GM12878 (cell line): ENCODE data around the gene CHPF2.

Experiments
- CEBPB ChIP-seq, 2 experiments: fragments of 150-350 bp in 1 of 2; IDR thresholded peaks; 2 replicates each; pipeline ENCODE4 v1.6.1; 2012 to 2014; ENCODE audit warnings: low read depth in 2 of 2, low read length in 2 of 2, borderline replicate concordance in 1 of 2, inconsistent platforms in 1 of 2
- E2F4 ChIP-seq: IDR thresholded peaks from 2 replicates; pipeline ENCODE4 v1.6.1; 2012; ENCODE audit warnings: low read depth, low read length, improper control_type of control experiment
- EP300 ChIP-seq, 2 experiments: fragments of 150-350 bp in 1 of 2; IDR thresholded peaks; 2 replicates each; pipeline ENCODE4 v1.6.1; 2011 to 2012; ENCODE audit warnings: low read depth in 2 of 2, low read length in 2 of 2, borderline replicate concordance in 1 of 2, improper control_type of control experiment in 1 of 2, inconsistent platforms in 1 of 2; ENCODE audit not compliant: control insufficient read depth in 1 of 2
- FOS ChIP-seq: IDR thresholded peaks from 3 replicates; pipeline ENCODE4 v1.6.1; 2011; ENCODE audit warnings: borderline replicate concordance; ENCODE audit not compliant: insufficient read length; ENCODE audit errors: extremely low read depth
- GABPA ChIP-seq: IDR thresholded peaks from 2 replicates; pipeline ENCODE4 v1.6.1; 2014; ENCODE audit warnings: antibody characterized with exemption, low read depth, mild to moderate bottlenecking, inconsistent platforms
- NR2C2 ChIP-seq: IDR thresholded peaks from 2 replicates; pipeline ENCODE4 v1.6.1; 2011; ENCODE audit warnings: borderline replicate concordance, low read depth; ENCODE audit not compliant: control insufficient read depth, insufficient read length
- NRF1 ChIP-seq: conservative IDR thresholded peaks from 2 replicates; pipeline ENCODE4 v1.6.1; 2011; ENCODE audit warnings: mild to moderate bottlenecking, low read depth, low read length, improper control_type of control experiment
- SPI1 ChIP-seq: IDR thresholded peaks from 2 replicates; pipeline ENCODE4 v1.6.1; 2011; ENCODE audit warnings: low read depth, mild to moderate bottlenecking, low read length, moderate library complexity, borderline replicate concordance; ENCODE audit not compliant: insufficient read depth
- TAF1 ChIP-seq: IDR thresholded peaks from 2 replicates; pipeline ENCODE4 v1.6.1; 2011; ENCODE audit warnings: mild to moderate bottlenecking, low read depth, low read length, borderline replicate concordance
- TF ChIP-seq, protein P1 (sequence below), 3 experiments: IDR thresholded peaks in 2 of 3; conservative IDR thresholded peaks in 1 of 3; 2 replicates each; pipeline ENCODE4 v1.5.1; 2011; ENCODE audit warnings: low read depth in 3 of 3, low read length in 3 of 3, mild to moderate bottlenecking in 3 of 3, control low read depth in 2 of 3, moderate library complexity in 2 of 3, inconsistent platforms in 1 of 3, mixed read lengths in 1 of 3; ENCODE audit not compliant: control insufficient read depth in 2 of 3, insufficient read depth in 1 of 3; ENCODE audit errors: extremely low read depth in 1 of 3
- TF ChIP-seq, protein P2 (sequence below): IDR thresholded peaks from 2 replicates; pipeline ENCODE4 v1.6.1; 2011; ENCODE audit warnings: low read depth, low read length, improper control_type of control experiment, borderline replicate concordance

- TF ChIP-seq CEBPB (IDR thresholded peaks at IDR 0.05; ENCODE audit: borderline replicate concordance in 1 of 2, low read depth in 2 of 2, low read length in 2 of 2) (no peak), FOS (no peak), TAF1 (no peak), EP300 (IDR thresholded peaks at IDR 0.05; ENCODE audit: borderline replicate concordance in 1 of 2, control insufficient read depth in 1 of 2, low read depth in 2 of 2, low read length in 2 of 2) (no peak), SPI1 (no peak), NR2C2 (no peak), E2F4 (no peak), NRF1 (no peak), GABPA (no peak)
- TF ChIP-seq, protein P1, sequence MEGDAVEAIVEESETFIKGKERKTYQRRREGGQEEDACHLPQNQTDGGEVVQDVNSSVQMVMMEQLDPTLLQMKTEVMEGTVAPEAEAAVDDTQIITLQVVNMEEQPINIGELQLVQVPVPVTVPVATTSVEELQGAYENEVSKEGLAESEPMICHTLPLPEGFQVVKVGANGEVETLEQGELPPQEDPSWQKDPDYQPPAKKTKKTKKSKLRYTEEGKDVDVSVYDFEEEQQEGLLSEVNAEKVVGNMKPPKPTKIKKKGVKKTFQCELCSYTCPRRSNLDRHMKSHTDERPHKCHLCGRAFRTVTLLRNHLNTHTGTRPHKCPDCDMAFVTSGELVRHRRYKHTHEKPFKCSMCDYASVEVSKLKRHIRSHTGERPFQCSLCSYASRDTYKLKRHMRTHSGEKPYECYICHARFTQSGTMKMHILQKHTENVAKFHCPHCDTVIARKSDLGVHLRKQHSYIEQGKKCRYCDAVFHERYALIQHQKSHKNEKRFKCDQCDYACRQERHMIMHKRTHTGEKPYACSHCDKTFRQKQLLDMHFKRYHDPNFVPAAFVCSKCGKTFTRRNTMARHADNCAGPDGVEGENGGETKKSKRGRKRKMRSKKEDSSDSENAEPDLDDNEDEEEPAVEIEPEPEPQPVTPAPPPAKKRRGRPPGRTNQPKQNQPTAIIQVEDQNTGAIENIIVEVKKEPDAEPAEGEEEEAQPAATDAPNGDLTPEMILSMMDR (IDR thresholded peaks at IDR 0.05 in 2 of 3, conservative IDR thresholded peaks at IDR 0.05 in 1 of 3; ENCODE audit: control insufficient read depth in 2 of 3, extremely low read depth in 1 of 3, insufficient read depth in 1 of 3, low read depth in 3 of 3, low read length in 3 of 3) = no peak
- TF ChIP-seq, protein P2, sequence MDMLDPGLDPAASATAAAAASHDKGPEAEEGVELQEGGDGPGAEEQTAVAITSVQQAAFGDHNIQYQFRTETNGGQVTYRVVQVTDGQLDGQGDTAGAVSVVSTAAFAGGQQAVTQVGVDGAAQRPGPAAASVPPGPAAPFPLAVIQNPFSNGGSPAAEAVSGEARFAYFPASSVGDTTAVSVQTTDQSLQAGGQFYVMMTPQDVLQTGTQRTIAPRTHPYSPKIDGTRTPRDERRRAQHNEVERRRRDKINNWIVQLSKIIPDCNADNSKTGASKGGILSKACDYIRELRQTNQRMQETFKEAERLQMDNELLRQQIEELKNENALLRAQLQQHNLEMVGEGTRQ = no peak
These were observed 51.0 kb downstream of the CHPF2 start for GRCh38 chr7:151283302-151283701.
